Bronchial epithelial cell (primary cell): ENCODE data around the gene ABCA1. TPM values are rescaled to one million over a fixed set of nuclear protein-coding genes. Genes with fewer than 3 reads are reported as not detected.

Source experiments
- DNase-seq: peaks from one replicate; pipeline ENCODE4 v3.0.0-alpha.2; 2010; ENCODE audit warnings: low read depth
- FAIRE-seq: peaks from 2 replicates; lab custom pipeline; 2011; peaks lifted over from hg19 to GRCh38; lab: Jason Lieb, UNC
- H3K27me3 ChIP-seq: 2 replicates; pipeline ENCODE4 v1.5.1; 2011; ENCODE audit warnings: low read length; ENCODE audit not compliant: control insufficient read depth, insufficient read depth
- H3K36me3 ChIP-seq: 2 replicates; pipeline ENCODE4 v1.5.1; 2011; ENCODE audit warnings: low read length; ENCODE audit not compliant: control insufficient read depth, insufficient read depth
- H3K4me3 ChIP-seq: 2 replicates; pipeline ENCODE4 v1.5.1; 2011; ENCODE audit warnings: mild to moderate bottlenecking, low read depth, low read length, control low read depth
- total RNA-seq: library from RNA; depleted of rRNA; stranded (reverse); fragments of >200 nt; gene quantifications from 2 replicates; pipeline ENCODE4 v1.2.1, GENCODE V29; 2014
- TF ChIP-seq, protein P1 (sequence below): IDR thresholded peaks from 2 replicates; pipeline ENCODE4 v1.5.1; 2011; ENCODE audit warnings: mild to moderate bottlenecking, moderate library complexity, low read length, control low read depth, inconsistent platforms; ENCODE audit not compliant: insufficient read depth, severe bottlenecking

Gene ABCA1
- total RNA-seq, 1 donor from 2014 or later, result 34.2 TPM

DNA sequence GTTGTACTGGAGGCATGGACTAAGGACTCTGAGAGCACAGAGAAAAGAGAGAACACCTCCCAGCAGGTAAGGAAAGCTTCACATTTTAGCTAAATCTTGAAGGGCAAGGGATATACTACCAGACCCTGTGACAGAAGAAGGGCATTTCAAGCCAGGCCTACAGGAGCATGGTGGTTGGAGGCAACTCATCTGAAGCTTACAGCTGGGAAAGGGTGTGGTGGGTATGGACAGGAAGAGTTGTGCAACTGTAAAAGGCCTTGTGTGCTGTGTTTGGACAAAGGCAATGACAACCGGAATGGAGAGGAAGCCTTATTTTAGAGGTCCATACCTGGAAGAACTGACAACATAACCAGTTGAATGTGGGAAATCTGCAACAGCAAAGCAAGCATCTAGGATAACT, 132.9 kb downstream of the ABCA1 start:
- FAIRE-seq, result no peak
- TF ChIP-seq, protein P1, sequence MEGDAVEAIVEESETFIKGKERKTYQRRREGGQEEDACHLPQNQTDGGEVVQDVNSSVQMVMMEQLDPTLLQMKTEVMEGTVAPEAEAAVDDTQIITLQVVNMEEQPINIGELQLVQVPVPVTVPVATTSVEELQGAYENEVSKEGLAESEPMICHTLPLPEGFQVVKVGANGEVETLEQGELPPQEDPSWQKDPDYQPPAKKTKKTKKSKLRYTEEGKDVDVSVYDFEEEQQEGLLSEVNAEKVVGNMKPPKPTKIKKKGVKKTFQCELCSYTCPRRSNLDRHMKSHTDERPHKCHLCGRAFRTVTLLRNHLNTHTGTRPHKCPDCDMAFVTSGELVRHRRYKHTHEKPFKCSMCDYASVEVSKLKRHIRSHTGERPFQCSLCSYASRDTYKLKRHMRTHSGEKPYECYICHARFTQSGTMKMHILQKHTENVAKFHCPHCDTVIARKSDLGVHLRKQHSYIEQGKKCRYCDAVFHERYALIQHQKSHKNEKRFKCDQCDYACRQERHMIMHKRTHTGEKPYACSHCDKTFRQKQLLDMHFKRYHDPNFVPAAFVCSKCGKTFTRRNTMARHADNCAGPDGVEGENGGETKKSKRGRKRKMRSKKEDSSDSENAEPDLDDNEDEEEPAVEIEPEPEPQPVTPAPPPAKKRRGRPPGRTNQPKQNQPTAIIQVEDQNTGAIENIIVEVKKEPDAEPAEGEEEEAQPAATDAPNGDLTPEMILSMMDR, result no peak
- no peak overlapping the region for H3K4me3 ChIP-seq
- no peaks in the 10 kb centered on the region for H3K36me3 ChIP-seq
- DNase-seq, result peak; percentile 53
- no peaks in the 10 kb centered on the region for H3K27me3 ChIP-seq

DNA sequence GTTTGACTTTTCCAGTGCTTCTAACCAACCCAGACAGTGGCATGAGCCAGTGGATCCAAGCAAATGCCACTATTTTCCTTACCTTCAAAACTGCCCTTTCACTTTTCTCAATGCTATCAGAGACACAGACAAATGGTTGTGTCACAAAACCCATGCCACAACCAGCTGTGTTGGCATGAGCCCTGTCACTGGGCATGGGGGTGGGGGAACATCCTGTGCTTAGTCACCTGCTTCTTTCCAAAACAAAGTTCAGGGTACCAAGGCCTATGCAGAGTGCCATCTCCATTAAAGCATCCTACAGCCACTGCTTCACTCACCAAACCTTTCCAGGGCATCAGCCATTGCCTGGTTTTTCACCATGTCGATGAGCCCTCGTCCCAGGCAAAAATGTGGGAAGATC, 133.9 kb downstream of the ABCA1 start:
- TF ChIP-seq, protein P1, result no peak
- Histone ChIP-seq H3K27me3 (no peaks in the 10 kb centered on the region), H3K4me3 (no peak overlapping the region), H3K36me3 (no peaks in the 10 kb centered on the region)
- no peak for FAIRE-seq
- DNase-seq, result no peak

DNA sequence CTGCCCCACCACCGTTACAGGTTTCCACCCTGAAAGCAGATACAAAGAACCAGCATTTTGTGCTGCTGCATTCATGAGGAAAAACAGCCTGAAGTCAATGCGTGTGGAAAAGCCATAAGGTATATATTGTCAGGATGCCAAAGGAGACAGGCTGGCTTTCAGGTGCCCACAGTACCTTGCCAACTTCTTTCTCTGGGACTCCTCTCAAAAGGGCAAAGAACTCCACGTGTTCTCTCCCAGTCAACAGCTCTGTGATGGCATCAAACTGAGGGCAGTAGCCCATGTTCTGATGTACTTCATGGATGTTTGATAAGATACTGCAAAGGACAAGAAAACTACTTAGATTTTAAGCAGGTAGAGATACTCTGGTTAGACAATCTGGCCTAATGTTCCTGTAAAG, 139.7 kb downstream of the ABCA1 start:
- no peak for DNase-seq
- H3K27me3 ChIP-seq, result no peaks in the 10 kb centered on the region
- no peak overlapping the region for H3K4me3 ChIP-seq
- TF ChIP-seq, protein P1, result no peak
- FAIRE-seq, result no peak
- H3K36me3 ChIP-seq, result peaks cover 2% of the 10 kb centered on the region

DNA sequence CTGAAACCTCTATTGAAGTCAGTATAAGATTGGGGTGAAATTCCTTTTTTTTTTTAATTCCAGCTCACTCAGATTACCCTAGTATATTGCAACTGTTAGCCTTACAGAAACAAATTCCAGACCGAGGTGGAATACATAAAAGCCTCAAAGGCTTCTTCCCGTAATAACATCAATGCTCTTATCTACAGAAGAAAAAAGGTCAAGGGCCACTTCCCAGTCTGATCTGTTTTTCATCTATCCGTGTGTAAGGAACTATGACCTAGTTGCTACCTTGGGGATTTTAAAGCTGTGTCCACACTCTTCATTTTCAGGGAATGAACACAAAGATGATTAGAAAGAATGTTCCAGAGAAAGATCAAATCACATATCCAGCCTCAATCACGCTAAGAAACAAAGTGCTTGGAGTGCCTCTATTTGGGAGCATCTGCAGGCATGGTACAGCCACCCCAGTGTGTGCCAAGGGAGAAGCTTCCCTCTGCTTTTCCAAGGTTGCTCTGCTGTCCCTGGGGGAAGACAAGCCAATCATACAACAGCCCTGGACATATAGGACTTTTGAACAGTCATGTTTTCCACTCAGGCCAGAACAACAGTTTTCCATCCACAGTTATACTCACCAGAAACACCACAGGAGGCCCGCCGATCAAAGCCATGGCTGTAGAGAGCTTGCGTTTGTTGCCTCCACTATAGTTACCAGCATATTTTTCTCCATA, 140.5 kb downstream of the ABCA1 start:
- Histone ChIP-seq H3K36me3 (peaks cover 2% of the 10 kb centered on the region), H3K27me3 (no peaks in the 10 kb centered on the region), H3K4me3 (no peak overlapping the region)
- FAIRE-seq (no peak), DNase-seq (no peak)
- TF ChIP-seq, protein P1, result no peak

DNA sequence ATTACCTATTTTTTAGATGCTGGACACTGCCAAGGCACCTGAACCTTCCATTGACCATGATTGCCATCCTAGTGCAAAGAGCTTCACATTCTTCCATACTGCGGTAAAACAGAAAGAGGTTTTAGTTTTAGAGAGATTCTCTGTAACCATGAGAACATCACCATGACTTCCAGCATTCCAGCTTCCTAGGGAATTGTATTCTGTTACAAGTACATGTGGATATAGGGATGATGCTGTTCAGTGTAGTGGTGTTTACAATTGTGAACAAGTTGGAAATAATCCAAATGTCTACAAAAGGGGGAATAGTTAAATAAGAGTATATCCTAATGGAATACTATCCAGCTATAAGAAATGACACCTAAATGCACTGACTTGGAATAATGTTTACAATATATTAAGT, 141.7 kb downstream of the ABCA1 start:
- DNase-seq, result no peak
- Histone ChIP-seq H3K36me3 (peaks cover 2% of the 10 kb centered on the region), H3K27me3 (no peaks in the 10 kb centered on the region), H3K4me3 (no peak overlapping the region)
- FAIRE-seq, result no peak
- TF ChIP-seq, protein P1, result no peak

DNA sequence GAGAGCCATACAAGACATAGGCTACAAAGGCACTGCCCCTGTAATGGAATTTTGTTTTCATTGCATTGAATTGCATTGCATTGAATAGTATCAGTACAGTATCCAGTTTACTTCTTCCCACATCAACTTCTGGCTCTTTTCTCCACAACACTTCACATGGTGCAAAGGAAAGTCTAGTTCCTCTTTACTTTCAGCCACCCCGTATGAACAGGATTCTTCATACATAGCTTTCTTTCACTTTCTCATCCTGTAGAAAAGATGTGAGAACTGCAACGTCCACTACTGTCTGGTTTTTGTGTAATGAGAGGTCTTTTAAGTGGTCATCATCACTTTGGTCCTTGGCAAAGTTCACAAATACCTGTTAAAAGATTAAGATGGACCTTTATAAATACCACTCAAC, 143.9 kb downstream of the ABCA1 start:
- H3K36me3 ChIP-seq, result peaks cover 2% of the 10 kb centered on the region
- no peak for FAIRE-seq
- TF ChIP-seq, protein P1, result no peak

More for the DNA sequence above, 143.9 kb downstream of the ABCA1 start:
- H3K27me3 ChIP-seq, result no peaks in the 10 kb centered on the region
- DNase-seq, result no peak
- no peak overlapping the region for H3K4me3 ChIP-seq
